HL-60 (cell line): ENCODE data around the gene SEZ6.

Source experiments
- DNase-seq, 2 experiments: peaks; one replicate each; pipeline ENCODE4 v3.0.0-alpha.2; 2010 to 2020; ENCODE audit warnings: low read depth in 1 of 2, low spot score in 1 of 2
- H3K27ac ChIP-seq: fragments of 250-450 bp; sonication (Bioruptor Pico); replicated peaks from 2 replicates; pipeline ENCODE4 v1.5.1; 2020; ENCODE audit warnings: mild to moderate bottlenecking, moderate library complexity
- H3K27me3 ChIP-seq: fragments of 250-450 bp; sonication (Bioruptor Pico); 2 replicates; pipeline ENCODE4 v1.5.1; 2021; ENCODE audit warnings: mild to moderate bottlenecking, moderate library complexity; ENCODE audit not compliant: insufficient read depth, poor library complexity, severe bottlenecking
- H3K4me3 ChIP-seq: replicated peaks from 2 replicates; pipeline ENCODE4 v1.5.1; 2011; ENCODE audit warnings: mild to moderate bottlenecking, control low read depth, low read length; ENCODE audit not compliant: insufficient read depth
- CTCF ChIP-seq: IDR thresholded peaks from one replicate; pipeline ENCODE4 v1.5.1; 2011; ENCODE audit warnings: low read length, control low read depth, inconsistent platforms; ENCODE audit not compliant: insufficient read depth
- GABPA ChIP-seq: IDR thresholded peaks from 2 replicates; pipeline ENCODE4 v1.6.1; 2012; ENCODE audit warnings: low read depth
- POLR2AphosphoS5 ChIP-seq: IDR thresholded peaks from 2 replicates; pipeline ENCODE4 v1.6.1; 2012; ENCODE audit warnings: low read depth
- REST ChIP-seq: IDR thresholded peaks from 2 replicates; pipeline ENCODE4 v1.6.1; 2012; ENCODE audit warnings: low read depth; ENCODE audit not compliant: insufficient replicate concordance
- SPI1 ChIP-seq: IDR thresholded peaks from 2 replicates; pipeline ENCODE4 v1.6.1; 2012; ENCODE audit warnings: low read depth, mild to moderate bottlenecking, borderline replicate concordance

Gene SEZ6

GRCh38 chr17:28947639-28948038 is 58.2 kb downstream of the SEZ6 start:
- no peak for DNase-seq
- H3K27ac ChIP-seq, result no peak overlapping the region
- H3K27me3 ChIP-seq, result no peaks in the 10 kb centered on the region
- TF ChIP-seq GABPA (no peak), POLR2AphosphoS5 (no peak), REST (no peak), CTCF (no peak), SPI1 (no peak)
- no peak overlapping the region for H3K4me3 ChIP-seq

- no peaks in the 10 kb centered on the region for H3K27me3 ChIP-seq
- H3K4me3 ChIP-seq, result no peak overlapping the region
- TF ChIP-seq POLR2AphosphoS5 (no peak), CTCF (no peak), SPI1 (no peak), REST (no peak), GABPA (no peak)
- H3K27ac ChIP-seq, result no peak overlapping the region
- no peak for DNase-seq
Measured at GRCh38 chr17:28946239-28946638, 59.6 kb downstream of the SEZ6 start.

GRCh38 chr17:28944862-28945741 is 60.7 kb downstream of the SEZ6 start:
- DNase-seq, result no peak
- H3K27me3 ChIP-seq, result no peaks in the 10 kb centered on the region
- H3K4me3 ChIP-seq, result no peak overlapping the region
- TF ChIP-seq SPI1 (no peak), GABPA (no peak), POLR2AphosphoS5 (no peak), CTCF (no peak), REST (no peak)
- no peak overlapping the region for H3K27ac ChIP-seq
